HG03095 (cell line): Measurements from ENCODE around the gene VPS13D.
"Not testable (repeated sequence)": the region's sequence is repeated elsewhere in the genome, so short reads cannot be mapped to it uniquely, and the experiment has no call there.

Experiments used
- ATAC-seq: cut with Tn5 transposase; IDR thresholded peaks from one replicate; pipeline ENCODE4 v1.9.1; 2021; ENCODE audit warnings: moderate library complexity; ENCODE audit not compliant: unreplicated experiment

Gene VPS13D

GRCh38 chr1:12359359-12360133 lies 129.7 kb downstream of the VPS13D start:
- no peak for ATAC-seq

GRCh38 chr1:12368646-12369045 lies 138.8 kb downstream of the VPS13D start:
- no peak for ATAC-seq

GRCh38 chr1:12369258-12369657 lies 139.4 kb downstream of the VPS13D start:
- ATAC-seq = no peak

GRCh38 chr1:12370333-12370975 lies 140.6 kb downstream of the VPS13D start:
- no peak for ATAC-seq

- no peak for ATAC-seq
Observed at GRCh38 chr1:12371053-12371452, 141.2 kb downstream of the VPS13D start.

GRCh38 chr1:12372180-12372579 lies 142.3 kb downstream of the VPS13D start:
- ATAC-seq = no peak

- ATAC-seq = no peak
Observed at GRCh38 chr1:12372761-12373160, 142.9 kb downstream of the VPS13D start.

GRCh38 chr1:12375133-12375829 lies 145.5 kb downstream of the VPS13D start:
- no peak for ATAC-seq

- no peak for ATAC-seq
Observed at GRCh38 chr1:12376236-12377045, 146.6 kb downstream of the VPS13D start.

- ATAC-seq = no peak
Observed at GRCh38 chr1:12380326-12381249, 150.8 kb downstream of the VPS13D start.

- no peak for ATAC-seq
Observed at GRCh38 chr1:12383001-12383400, 153.2 kb downstream of the VPS13D start.

GRCh38 chr1:12383786-12384185 lies 154.0 kb downstream of the VPS13D start:
- ATAC-seq = no peak

- no peak for ATAC-seq
Observed at GRCh38 chr1:12384836-12385456, 155.1 kb downstream of the VPS13D start.

GRCh38 chr1:12386130-12386529 lies 156.3 kb downstream of the VPS13D start:
- no peak for ATAC-seq

- ATAC-seq = no peak
Observed at GRCh38 chr1:12387641-12388040, 157.8 kb downstream of the VPS13D start.

- not testable (repeated sequence) for ATAC-seq
Observed at GRCh38 chr1:12390296-12390695, 160.5 kb downstream of the VPS13D start.

GRCh38 chr1:12397462-12398450 lies 167.9 kb downstream of the VPS13D start:
- no peak for ATAC-seq

- no peak for ATAC-seq
Observed at GRCh38 chr1:12398479-12398878, 168.6 kb downstream of the VPS13D start.
